ENCODE results near the gene SPON2.
"Not testable (repeated sequence)": the region's sequence is repeated elsewhere in the genome, so short reads cannot be mapped to it uniquely, and the experiment has no call there.

SPON2 gene

GRCh38 chr4:1156069-1156468 lies 16.3 kb downstream of the SPON2 start:
- H3K4me1 Mint-ChIP-seq, result no peaks in the 10 kb centered on the region
- no peak for ATAC-seq
- no peaks in the 10 kb centered on the region for H3K27me3 Mint-ChIP-seq

GRCh38 chr4:1155314-1155713 lies 17.1 kb downstream of the SPON2 start:
- ATAC-seq, result no peak
- no peaks in the 10 kb centered on the region for H3K4me1 Mint-ChIP-seq
- no peak overlapping the region for H3K27ac Mint-ChIP-seq
- no peak overlapping the region for H3K4me3 Mint-ChIP-seq
- H3K9me3 Mint-ChIP-seq, result peaks cover 0 to 8% of the 10 kb centered on the region in 2 donors
- no peaks in the 10 kb centered on the region for H3K27me3 Mint-ChIP-seq
- no peak for DNase-seq

More at GRCh38 chr4:1156069-1156468, 16.3 kb downstream of the SPON2 start:
- H3K4me3 Mint-ChIP-seq, result no peak overlapping the region
- H3K27ac Mint-ChIP-seq, result peak overlapping the region in 1 of 2 donors; percentile 29
- H3K9me3 Mint-ChIP-seq, result peaks cover 0 to 8% of the 10 kb centered on the region in 2 donors
- DNase-seq, result no peak

GRCh38 chr4:1154523-1155182 lies 17.7 kb downstream of the SPON2 start:
- ATAC-seq (no peak), DNase-seq (no peak)
- H3K27ac Mint-ChIP-seq, result no peak overlapping the region
- peaks cover 0 to 8% of the 10 kb centered on the region in 2 donors for H3K9me3 Mint-ChIP-seq
- H3K4me3 Mint-ChIP-seq, result no peak overlapping the region
- no peaks in the 10 kb centered on the region for H3K4me1 Mint-ChIP-seq
- no peaks in the 10 kb centered on the region for H3K27me3 Mint-ChIP-seq

GRCh38 chr4:1154126-1154522 lies 18.3 kb downstream of the SPON2 start:
- ATAC-seq (no peak), DNase-seq (no peak)
- Mint-ChIP-seq H3K27me3 (no peaks in the 10 kb centered on the region), H3K9me3 (peaks cover 0 to 8% of the 10 kb centered on the region in 2 donors), H3K4me1 (no peaks in the 10 kb centered on the region), H3K4me3 (no peak overlapping the region), H3K27ac (no peak overlapping the region)

DNA sequence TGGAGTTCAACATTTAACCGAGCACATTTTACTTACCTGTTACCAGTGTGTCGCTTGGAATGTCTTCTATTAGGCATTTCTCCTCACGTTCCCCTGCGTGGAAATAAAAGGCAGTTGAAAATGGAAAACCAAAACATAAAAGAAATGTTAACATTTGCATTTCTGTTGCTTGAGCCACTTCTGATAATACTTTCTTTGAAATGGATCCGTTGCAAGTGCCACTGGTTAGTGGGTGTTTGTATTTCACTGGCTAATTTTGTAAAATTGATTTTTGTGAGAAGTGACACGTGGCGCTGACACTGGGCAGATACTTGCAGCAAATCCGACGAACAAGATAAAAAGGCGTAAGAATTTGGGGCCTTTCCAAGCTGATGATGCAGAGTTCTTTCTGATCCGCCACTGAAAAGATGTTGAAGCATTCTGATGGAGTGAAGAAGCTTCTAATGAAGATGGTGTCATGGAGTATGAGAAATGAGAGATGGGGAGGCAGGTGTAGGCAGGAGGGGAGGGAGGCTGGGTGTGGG lies 18.8 kb downstream of the SPON2 start:
- Mint-ChIP-seq H3K4me1 (no peaks in the 10 kb centered on the region), H3K27me3 (no peaks in the 10 kb centered on the region), H3K4me3 (no peak overlapping the region), H3K9me3 (peaks cover 0 to 8% of the 10 kb centered on the region in 2 donors), H3K27ac (no peak overlapping the region)
- DNase-seq (no peak), ATAC-seq (no peak)

DNA sequence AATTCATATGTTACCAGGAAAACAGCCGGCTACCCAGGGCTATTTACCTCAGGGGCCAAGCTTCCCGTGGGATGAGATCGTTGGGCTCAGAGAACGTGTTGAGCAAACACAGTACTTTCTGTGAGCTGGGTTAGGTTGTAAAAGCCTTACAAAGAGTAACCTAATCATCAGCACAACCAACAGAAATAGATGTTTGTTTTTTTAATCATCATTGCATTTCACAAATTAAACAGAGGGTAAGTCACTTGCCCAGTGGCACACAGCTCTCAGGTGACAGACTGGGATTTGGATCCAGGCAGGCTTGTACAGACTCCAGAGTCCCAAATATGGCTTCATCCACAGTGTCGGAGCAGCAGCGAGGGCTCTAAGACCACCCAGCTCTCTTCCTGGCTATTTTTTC lies 20.1 kb downstream of the SPON2 start:
- ATAC-seq (no peak), DNase-seq (no peak)
- peak overlapping the region in 1 of 2 donors; percentile 89 for H3K27ac Mint-ChIP-seq
- H3K4me3 Mint-ChIP-seq, result no peak overlapping the region
- H3K4me1 Mint-ChIP-seq, result no peaks in the 10 kb centered on the region
- H3K9me3 Mint-ChIP-seq, result peaks cover 0 to 1% of the 10 kb centered on the region in 2 donors
- no peaks in the 10 kb centered on the region for H3K27me3 Mint-ChIP-seq

DNA sequence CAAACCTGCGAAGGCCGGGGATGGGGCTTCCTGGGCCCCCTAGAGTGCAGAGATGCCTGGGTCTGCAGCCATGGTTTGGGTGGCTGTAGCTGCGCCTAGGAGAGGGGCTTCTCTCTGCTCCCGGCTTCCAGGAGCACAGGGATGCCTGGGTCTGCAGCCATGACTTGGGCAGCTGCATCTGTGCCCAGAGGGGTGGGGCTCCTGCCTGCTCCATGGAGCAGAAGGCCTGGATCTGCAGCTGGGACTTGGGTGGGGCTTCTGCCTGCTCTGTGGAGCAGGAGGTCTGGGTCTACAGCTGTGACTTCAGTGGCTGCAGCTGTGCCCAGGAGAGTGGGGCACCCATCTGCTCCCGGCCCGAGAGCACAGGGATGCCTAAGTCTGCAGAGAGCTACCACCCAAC lies 20.8 kb downstream of the SPON2 start:
- Mint-ChIP-seq H3K27me3 (no peaks in the 10 kb centered on the region), H3K4me3 (no peak overlapping the region), H3K4me1 (no peaks in the 10 kb centered on the region), H3K9me3 (no peaks in the 10 kb centered on the region), H3K27ac (no peak overlapping the region)
- no peak for ATAC-seq
- no peak for DNase-seq

DNA sequence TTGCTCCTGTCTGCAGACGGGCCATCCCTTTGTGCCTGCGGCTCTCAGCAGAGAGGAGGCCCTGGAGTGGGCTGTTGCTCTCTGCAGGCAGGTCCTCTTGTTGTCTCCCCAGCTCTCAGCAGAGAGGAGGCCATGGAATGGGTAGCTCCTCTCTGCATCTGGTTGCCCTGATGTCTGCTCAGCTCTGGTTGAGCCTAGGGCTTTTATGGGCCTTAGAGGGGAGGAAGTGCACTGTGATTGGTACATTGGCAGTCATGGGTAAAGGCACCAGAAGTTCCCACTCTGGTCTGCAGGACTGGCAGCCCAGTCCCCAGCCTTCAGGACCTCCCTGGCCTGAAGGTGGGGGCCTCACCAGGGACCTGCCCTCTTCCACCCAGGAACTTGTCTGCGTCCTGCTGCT lies 21.5 kb downstream of the SPON2 start:
- Mint-ChIP-seq H3K9me3 (no peaks in the 10 kb centered on the region), H3K27ac (no peak overlapping the region), H3K4me3 (no peak overlapping the region), H3K27me3 (no peaks in the 10 kb centered on the region), H3K4me1 (no peaks in the 10 kb centered on the region)
- DNase-seq (no peak), ATAC-seq (no peak)

DNA sequence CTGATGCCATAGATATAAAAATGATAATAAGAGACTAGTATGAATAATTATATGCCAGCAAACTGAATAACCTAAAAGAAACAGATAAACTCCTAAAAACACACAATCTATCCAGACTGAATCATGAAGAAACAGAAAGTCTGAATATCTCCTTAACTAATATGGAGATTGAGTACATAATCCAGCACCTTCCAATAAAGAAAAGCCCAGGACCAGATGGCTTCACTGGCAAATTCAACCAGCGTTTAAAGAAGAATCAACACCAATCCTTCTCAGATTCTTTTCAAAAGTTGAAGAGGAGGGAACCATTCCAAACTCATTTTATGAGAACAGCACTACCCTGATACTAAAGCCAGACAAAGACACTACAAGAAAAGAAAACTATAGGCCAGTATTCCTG lies 32.5 kb downstream of the SPON2 start:
- Mint-ChIP-seq H3K27me3 (peaks cover 9% of the 10 kb centered on the region), H3K4me1 (peaks cover 20% of the 10 kb centered on the region), H3K9me3 (no peaks in the 10 kb centered on the region), H3K27ac (no peak overlapping the region), H3K4me3 (no peak overlapping the region)
- no peak for DNase-seq
- no peak for ATAC-seq

- H3K4me1 Mint-ChIP-seq, result peaks cover 20% of the 10 kb centered on the region
- ATAC-seq (no peak), DNase-seq (no peak)
- peak overlapping the region; percentile 21 to 53 for H3K27ac Mint-ChIP-seq
- H3K9me3 Mint-ChIP-seq, result no peaks in the 10 kb centered on the region
- H3K4me3 Mint-ChIP-seq, result peak overlapping the region; percentile 31 to 84
- H3K27me3 Mint-ChIP-seq, result no peaks in the 10 kb centered on the region
Measured at GRCh38 chr4:1137850-1138249, 34.5 kb downstream of the SPON2 start.

- H3K4me3 Mint-ChIP-seq, result peak overlapping the region; percentile 67 to 84
- peaks cover 20% of the 10 kb centered on the region for H3K4me1 Mint-ChIP-seq
- ATAC-seq (no peak), DNase-seq (no peak)
- H3K27me3 Mint-ChIP-seq, result no peaks in the 10 kb centered on the region
- peak overlapping the region; percentile 50 to 90 for H3K27ac Mint-ChIP-seq
- no peaks in the 10 kb centered on the region for H3K9me3 Mint-ChIP-seq
Measured at GRCh38 chr4:1137063-1137776, 35.2 kb downstream of the SPON2 start.

DNA sequence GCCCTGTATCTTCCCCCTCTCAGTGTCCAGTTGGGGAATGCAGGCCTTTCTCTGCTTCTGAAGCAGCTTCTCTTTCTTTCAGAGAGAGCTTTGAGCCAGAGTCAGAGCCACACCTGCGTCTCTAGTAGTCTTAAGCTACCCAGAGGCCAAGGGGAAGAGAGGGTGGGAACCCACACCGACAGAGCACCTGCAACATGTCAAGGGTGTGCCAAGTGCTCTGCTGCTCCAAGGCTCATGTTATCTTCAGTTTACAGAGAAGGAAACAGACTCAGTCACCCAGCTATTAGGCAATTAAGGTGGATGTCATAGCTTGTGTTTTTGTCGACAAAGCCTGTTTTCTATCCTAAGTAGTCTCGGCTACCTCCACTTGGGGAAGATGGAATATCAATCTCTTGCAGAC lies 36.3 kb downstream of the SPON2 start:
- DNase-seq, result no peak
- no peak overlapping the region for H3K27ac Mint-ChIP-seq
- H3K9me3 Mint-ChIP-seq, result no peaks in the 10 kb centered on the region
- H3K27me3 Mint-ChIP-seq, result no peaks in the 10 kb centered on the region
- H3K4me3 Mint-ChIP-seq, result peak overlapping the region; percentile 41 to 44
- ATAC-seq, result no peak
- H3K4me1 Mint-ChIP-seq, result peaks cover 20% of the 10 kb centered on the region

DNA sequence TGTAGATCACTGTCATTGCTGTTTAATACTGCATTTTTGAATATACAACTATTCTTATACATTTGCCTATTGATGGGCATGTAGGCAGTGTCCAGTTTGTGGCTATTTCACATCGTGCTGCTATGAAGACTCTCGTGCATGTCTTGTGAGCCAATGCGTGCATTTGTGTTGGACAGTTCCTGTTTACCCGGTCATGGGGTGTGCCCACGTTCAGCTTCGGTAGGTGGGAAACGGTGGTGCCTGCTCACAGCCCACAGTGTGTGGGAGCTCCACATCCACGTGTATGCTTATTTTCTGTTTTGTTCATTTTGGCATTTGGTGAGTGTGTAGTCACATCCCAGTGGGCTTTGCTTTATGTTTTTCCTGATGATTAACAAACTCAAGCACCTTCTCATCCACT lies 39.4 kb downstream of the SPON2 start:
- ATAC-seq, result no peak
- peaks cover 20% of the 10 kb centered on the region for H3K4me1 Mint-ChIP-seq
- DNase-seq, result no peak
- H3K27me3 Mint-ChIP-seq, result no peaks in the 10 kb centered on the region
- H3K9me3 Mint-ChIP-seq, result no peaks in the 10 kb centered on the region
- no peak overlapping the region for H3K27ac Mint-ChIP-seq
- no peak overlapping the region for H3K4me3 Mint-ChIP-seq

- no peaks in the 10 kb centered on the region for H3K9me3 Mint-ChIP-seq
- H3K4me1 Mint-ChIP-seq, result no peaks in the 10 kb centered on the region
- H3K4me3 Mint-ChIP-seq, result no peak overlapping the region
- H3K27ac Mint-ChIP-seq, result no peak overlapping the region
- peak; percentile 96 for ATAC-seq
- peak; percentile 71 to 73 for DNase-seq
- no peaks in the 10 kb centered on the region for H3K27me3 Mint-ChIP-seq
Measured at GRCh38 chr4:1130316-1131186, 41.8 kb downstream of the SPON2 start.

- no peak for DNase-seq
- no peaks in the 10 kb centered on the region for H3K27me3 Mint-ChIP-seq
- H3K4me1 Mint-ChIP-seq, result no peaks in the 10 kb centered on the region
- H3K4me3 Mint-ChIP-seq, result no peak overlapping the region
- H3K9me3 Mint-ChIP-seq, result no peaks in the 10 kb centered on the region
- no peak for ATAC-seq
- no peak overlapping the region for H3K27ac Mint-ChIP-seq
Measured at GRCh38 chr4:1126506-1126905, 45.9 kb downstream of the SPON2 start.

DNA sequence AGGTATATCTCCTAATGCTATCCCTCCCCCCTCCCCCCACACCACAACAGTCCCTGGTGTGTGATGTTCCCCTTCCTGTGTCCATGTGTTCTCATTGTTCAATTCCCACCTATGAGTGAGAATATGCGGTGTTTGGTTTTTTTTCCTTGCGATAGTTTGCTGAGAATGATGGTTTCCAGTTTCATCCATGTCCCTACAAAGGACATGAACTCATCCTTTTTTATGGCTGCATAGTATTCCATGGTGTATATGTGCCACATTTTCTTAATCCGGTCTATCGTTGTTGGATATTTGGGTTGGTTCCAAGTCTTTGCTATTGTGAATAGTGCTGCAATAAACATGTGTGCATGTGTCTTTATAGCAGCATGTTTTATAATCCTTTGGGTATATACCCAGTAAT lies 46.9 kb downstream of the SPON2 start:
- DNase-seq, H3K27ac Mint-ChIP-seq, ATAC-seq, H3K4me3 Mint-ChIP-seq, H3K27me3 Mint-ChIP-seq, H3K9me3 Mint-ChIP-seq, H3K4me1 Mint-ChIP-seq: not testable (repeated sequence)
